Epithelial cell of esophagus (primary cell): ENCODE results near the gene DNASE2.

Source experiments
- DNase-seq: peaks from one replicate; pipeline ENCODE4 v3.0.0; 2010; ENCODE audit warnings: low read depth
- H3K4me3 ChIP-seq: 2 replicates; pipeline ENCODE4 v1.5.1; 2011; ENCODE audit warnings: mild to moderate bottlenecking, low read length, control low read depth
- TF ChIP-seq, protein P1 (sequence below): IDR thresholded peaks from 2 replicates; pipeline ENCODE4 v1.5.1; 2011; ENCODE audit warnings: low read depth, mild to moderate bottlenecking, low read length, control low read depth, inconsistent platforms; ENCODE audit not compliant: insufficient read depth; ENCODE audit errors: missing control alignments

The DNASE2 gene

DNA sequence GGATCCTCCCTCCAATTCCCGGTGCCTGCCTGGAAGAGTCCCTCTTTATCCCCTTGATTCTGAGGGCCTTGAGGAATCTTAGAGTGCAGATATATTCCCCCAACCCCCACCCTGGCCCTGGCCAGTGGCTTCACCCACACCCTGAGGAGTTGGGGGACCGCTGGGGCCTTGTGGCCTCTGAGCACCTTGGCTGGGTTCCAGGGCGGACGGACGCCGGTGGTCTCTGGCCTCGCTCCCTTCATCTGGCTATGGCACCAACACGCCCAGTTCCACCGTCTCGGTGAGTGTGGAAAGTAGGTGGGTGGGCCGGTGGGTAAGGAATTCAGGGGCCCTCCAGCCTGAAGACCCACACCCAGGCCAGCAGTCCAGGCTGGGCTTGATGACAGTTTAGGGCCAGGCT, 37.9 kb downstream of the DNASE2 start:
- no peak for DNase-seq
- TF ChIP-seq, protein P1, sequence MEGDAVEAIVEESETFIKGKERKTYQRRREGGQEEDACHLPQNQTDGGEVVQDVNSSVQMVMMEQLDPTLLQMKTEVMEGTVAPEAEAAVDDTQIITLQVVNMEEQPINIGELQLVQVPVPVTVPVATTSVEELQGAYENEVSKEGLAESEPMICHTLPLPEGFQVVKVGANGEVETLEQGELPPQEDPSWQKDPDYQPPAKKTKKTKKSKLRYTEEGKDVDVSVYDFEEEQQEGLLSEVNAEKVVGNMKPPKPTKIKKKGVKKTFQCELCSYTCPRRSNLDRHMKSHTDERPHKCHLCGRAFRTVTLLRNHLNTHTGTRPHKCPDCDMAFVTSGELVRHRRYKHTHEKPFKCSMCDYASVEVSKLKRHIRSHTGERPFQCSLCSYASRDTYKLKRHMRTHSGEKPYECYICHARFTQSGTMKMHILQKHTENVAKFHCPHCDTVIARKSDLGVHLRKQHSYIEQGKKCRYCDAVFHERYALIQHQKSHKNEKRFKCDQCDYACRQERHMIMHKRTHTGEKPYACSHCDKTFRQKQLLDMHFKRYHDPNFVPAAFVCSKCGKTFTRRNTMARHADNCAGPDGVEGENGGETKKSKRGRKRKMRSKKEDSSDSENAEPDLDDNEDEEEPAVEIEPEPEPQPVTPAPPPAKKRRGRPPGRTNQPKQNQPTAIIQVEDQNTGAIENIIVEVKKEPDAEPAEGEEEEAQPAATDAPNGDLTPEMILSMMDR, result no peak
- H3K4me3 ChIP-seq, result no peak overlapping the region

DNA sequence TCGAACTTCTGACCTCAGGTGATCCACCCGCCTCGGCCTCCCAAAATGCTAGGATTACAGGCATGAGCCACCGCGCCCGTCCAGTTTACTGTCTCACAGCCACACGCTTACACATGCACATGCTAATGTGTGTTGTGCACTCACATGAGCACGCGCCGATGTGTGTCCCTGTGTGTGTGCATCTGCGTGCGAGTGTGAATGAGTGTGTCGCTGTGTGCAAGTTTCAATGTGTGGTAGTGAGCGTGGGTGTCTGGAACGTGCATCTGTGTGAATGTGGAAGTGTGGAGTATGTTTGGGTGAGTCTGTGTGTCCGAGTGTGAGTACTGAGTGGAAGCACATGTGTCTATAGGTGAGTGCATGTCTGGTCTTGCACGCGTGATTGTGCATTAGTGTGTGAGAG, 38.7 kb downstream of the DNASE2 start:
- DNase-seq, result no peak
- TF ChIP-seq, protein P1, result no peak

DNA sequence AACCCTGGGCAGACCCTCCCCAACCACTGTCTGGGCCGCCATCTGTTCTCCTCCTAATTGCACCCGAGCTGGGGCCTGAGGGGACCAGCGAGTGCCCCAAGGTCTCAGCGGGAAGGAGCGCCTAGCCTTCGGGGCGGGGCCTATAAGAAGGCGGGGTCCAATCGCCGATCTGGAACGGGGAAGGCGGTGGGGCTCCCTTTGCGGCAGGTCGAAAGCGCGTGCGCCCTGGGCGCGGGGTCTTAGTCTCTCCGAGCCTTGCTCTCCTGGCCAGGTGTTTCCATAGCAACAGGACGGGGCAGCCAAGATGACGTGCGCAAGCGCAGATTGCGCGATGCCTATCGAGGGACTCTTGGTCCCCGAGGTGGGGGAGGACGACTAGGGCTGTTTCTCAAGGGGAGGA, 40.2 kb downstream of the DNASE2 start:
- H3K4me3 ChIP-seq, result peak overlapping the region; percentile 21

More for the DNA sequence above, 38.7 kb downstream of the DNASE2 start:
- no peak overlapping the region for H3K4me3 ChIP-seq

DNA sequence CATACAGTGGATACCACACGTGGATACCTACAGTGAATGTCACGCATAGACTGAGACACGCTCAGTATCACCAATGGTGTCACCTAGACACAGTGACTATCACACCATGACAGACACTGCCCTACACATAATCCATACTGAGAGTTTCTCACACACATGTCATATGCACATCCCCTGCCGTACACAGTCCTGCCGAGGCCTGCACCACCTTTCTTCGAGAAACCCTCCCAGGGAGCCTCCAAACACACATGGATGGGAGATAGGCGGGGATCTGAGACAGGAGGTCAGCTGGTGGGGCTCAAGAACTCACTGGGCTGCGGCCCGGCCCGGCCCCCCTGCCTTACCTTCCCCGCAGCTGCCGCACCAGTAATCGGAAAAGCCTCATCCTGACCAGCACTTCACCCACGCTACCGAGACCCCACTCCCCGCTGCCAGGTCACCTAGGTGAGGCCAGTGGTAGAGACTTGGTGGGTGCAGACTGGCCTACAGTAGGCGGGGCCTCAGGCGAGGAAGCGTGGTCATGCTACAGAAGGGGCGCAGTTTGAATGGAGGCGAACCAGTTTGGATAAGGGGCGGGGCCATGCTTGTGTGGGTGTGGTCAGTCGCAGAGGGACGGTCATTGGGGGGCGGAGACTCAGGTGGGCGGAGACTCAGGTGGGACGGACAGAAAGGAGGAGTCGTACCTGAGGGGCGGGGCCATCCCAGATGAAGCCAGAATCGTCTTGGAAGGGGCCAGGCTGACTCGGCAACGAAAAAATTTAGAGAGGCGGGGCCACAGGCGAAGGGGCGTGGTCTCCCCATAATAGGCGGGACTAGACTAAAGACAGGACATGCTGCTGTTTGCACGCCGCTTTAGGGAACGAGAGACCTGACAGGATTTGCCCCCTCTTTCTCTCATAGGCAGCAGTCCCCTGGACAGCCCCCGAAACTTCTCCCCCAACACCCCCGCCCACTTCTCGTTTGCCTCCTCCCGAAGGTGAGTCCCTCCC, 40.9 kb downstream of the DNASE2 start:
- TF ChIP-seq, protein P1, result no peak
- peak overlapping the region; percentile 21 for H3K4me3 ChIP-seq
- DNase-seq, result peak; percentile 96

More for the DNA sequence above, 40.2 kb downstream of the DNASE2 start:
- DNase-seq, result peak; percentile 24
- TF ChIP-seq, protein P1, result no peak

DNA sequence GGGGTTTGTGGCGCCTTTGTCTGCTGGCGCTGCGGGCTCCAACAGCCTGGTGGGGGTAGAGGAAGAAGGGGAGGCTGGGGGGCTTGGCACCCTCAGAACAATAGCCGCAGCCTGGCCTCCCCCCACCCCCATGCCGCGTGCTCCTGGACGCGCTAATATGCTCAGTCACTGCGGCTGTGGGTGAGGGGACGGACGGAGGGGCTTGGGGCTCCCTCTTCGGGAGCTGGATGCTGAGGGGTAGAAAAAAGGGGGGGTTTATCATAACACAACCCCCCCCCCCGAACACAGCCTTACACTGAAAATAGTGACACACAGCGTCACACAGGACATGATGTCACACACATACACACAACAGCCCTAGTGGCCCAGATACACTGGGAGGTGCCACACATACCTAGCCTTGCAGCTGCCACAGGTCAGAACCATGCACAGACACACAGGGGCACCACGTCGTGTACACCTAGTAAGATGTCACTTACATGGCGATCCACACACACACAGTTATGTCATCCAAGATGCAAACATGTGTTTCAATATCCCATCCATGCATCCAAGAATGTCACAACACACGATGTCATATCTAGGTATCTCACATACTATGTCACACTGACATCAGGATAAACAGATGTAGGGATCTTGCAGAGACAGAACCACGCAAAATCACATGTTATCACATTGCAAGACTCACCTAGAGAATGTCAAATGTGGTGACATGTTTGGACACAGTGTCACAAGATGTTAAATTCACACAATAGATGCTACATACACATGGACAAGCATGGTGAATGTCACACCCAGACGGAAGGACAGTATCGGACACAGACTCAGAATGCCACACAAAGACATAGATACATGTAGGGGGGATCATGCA, 42.1 kb downstream of the DNASE2 start:
- DNase-seq, result no peak

DNA sequence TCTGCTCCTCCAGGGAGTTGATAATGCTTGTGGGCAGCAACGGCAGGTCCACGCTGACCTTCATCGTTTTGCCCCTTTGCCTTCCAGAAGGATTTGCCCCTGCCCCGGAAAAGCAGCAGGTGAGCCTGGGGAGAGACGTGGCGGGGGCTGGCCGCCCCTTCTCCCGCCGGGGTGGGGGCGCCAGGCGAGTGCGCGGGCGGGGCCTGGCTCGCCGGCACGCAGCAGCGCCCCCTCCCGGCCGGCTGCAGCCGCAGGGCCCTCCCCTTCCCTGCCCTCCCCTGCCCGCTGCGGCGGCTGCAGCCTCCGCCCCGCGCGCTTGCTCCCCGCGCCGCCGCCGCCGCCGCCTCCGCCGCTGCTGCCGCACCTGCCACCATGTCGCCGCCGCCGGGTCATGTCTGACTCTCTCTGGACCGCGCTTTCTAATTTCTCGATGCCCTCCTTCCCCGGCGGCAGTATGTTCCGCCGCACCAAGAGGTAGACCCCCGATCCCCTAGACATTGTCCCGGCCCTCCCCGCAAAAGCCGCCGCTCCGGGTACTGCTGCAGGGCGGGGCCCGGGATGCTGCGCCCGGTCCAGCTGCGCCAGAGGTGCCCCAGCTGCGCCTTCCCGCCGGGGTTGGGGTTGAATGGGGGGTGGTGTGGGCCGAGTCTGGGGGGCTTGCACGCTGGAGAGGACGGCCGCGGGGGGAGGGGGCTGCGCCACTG, 42.9 kb downstream of the DNASE2 start, which contains the start of gene MAST1:
Gene MAST1, plus strand, starts transcription at position 334 of the 704 bp plus-strand sequence. Its CDS starts 58 bp downstream, at position 392.
- peak; percentile 56 for DNase-seq
- peak within 1 kb of the TSS; percentile 27 for H3K4me3 ChIP-seq
- TF ChIP-seq, protein P1, result peak; percentile 10

More for the DNA sequence above, 42.1 kb downstream of the DNASE2 start:
- TF ChIP-seq, protein P1, result no peak
- H3K4me3 ChIP-seq, result no peak overlapping the region
